CD14-positive monocyte (primary cell): ENCODE results near the gene NIPBL. TPM values are rescaled to one million over a fixed set of nuclear protein-coding genes. Genes with fewer than 3 reads are reported as not detected.

ENCODE experiments used
- DNase-seq, 3 donors: peaks; one replicate each; pipeline ENCODE4 v3.0.0-alpha.2; 2011 to 2022
- H2AFZ ChIP-seq: 2 replicates; pipeline ENCODE4 v1.6.0; 2012; ENCODE audit warnings: mild to moderate bottlenecking, low read depth, low read length, inconsistent platforms; ENCODE audit not compliant: insufficient read depth, poor library complexity, severe bottlenecking
- H3K27ac ChIP-seq, 2 donors: 1 replicate in 1 of 2; 2 replicates in 1 of 2; pipeline ENCODE4 v1.5.1; 2012 to 2013; ENCODE audit warnings: low read length in 2 of 2, control low read depth in 1 of 2, inconsistent platforms in 1 of 2, low read depth in 1 of 2, mild to moderate bottlenecking in 1 of 2
- H3K27me3 ChIP-seq, 2 donors: one replicate each; pipeline versions ENCODE4 v1.6.0 to v1.6.1; 2011 to 2013; ENCODE audit warnings: low read length in 2 of 2; ENCODE audit not compliant: control insufficient read depth in 2 of 2, insufficient read depth in 2 of 2
- H3K36me3 ChIP-seq, 2 donors: replicated peaks in 1 of 2; 1 replicate in 1 of 2; 2 replicates in 1 of 2; pipeline versions ENCODE4 v1.5.1 to v1.6.1; 2012 to 2013; ENCODE audit warnings: low read length in 2 of 2, control low read depth in 1 of 2, inconsistent platforms in 1 of 2, mild to moderate bottlenecking in 1 of 2; ENCODE audit not compliant: insufficient read depth in 2 of 2, control insufficient read depth in 1 of 2
- H3K4me1 ChIP-seq, 2 donors: 1 replicate in 1 of 2; 2 replicates in 1 of 2; pipeline versions ENCODE4 v1.5.1 to v1.6.1; 2012 to 2013; ENCODE audit warnings: low read length in 2 of 2, control low read depth in 1 of 2, inconsistent platforms in 1 of 2, mild to moderate bottlenecking in 1 of 2, moderate library complexity in 1 of 2; ENCODE audit not compliant: insufficient read depth in 2 of 2, control insufficient read depth in 1 of 2
- H3K4me2 ChIP-seq: replicated peaks from 2 replicates; pipeline ENCODE3; 2012; ENCODE audit warnings: low read length, moderate library complexity, mild to moderate bottlenecking; ENCODE audit not compliant: poor library complexity, severe bottlenecking; ENCODE audit errors: extremely low read depth
- H3K4me3 ChIP-seq, 3 experiments: fragments of 200-600 bp in 1 of 3; sonication (generic) in 1 of 3; replicated peaks in 1 of 3; 1 replicate in 2 of 3; 2 replicates in 1 of 3; pipeline ENCODE4 v1.5.1; 2011 to 2013; ENCODE audit warnings: low read length in 3 of 3, mild to moderate bottlenecking in 3 of 3, control low read depth in 2 of 3, low read depth in 2 of 3, inconsistent platforms in 1 of 3, moderate library complexity in 1 of 3
- H3K79me2 ChIP-seq: 2 replicates; pipeline ENCODE4 v1.6.0; 2012; ENCODE audit warnings: mild to moderate bottlenecking, control low read depth, inconsistent platforms, low read length, moderate library complexity; ENCODE audit not compliant: insufficient read depth
- H3K9ac ChIP-seq: 2 replicates; pipeline ENCODE4 v1.6.0; 2017; ENCODE audit warnings: low read length, mild to moderate bottlenecking; ENCODE audit not compliant: insufficient read depth, poor library complexity, severe bottlenecking
- H3K9me3 ChIP-seq, 2 donors: replicated peaks in 1 of 2; 1 replicate in 1 of 2; 2 replicates in 1 of 2; pipeline versions ENCODE4 v1.5.1 to v1.6.1; 2012 to 2013; ENCODE audit warnings: low read length in 2 of 2, control low read depth in 1 of 2; ENCODE audit not compliant: control insufficient read depth in 1 of 2, insufficient read depth in 1 of 2
- H4K20me1 ChIP-seq: 2 replicates; pipeline ENCODE4 v1.6.0; 2012; ENCODE audit warnings: mild to moderate bottlenecking, low read length, control low read depth, moderate library complexity; ENCODE audit not compliant: insufficient read depth
- H3K27ac Mint-ChIP-seq, 7 donors: one replicate each; pipeline ENCODE4 v1.8.0; 2020; ENCODE audit warnings: mild to moderate bottlenecking in 7 of 7, mixed read lengths in 7 of 7, moderate library complexity in 6 of 7, inconsistent platforms in 2 of 7
- H3K27me3 Mint-ChIP-seq, 3 donors: one replicate each; pipeline ENCODE4 v1.8.0; 2021 to 2022; ENCODE audit warnings: low read depth in 3 of 3, mild to moderate bottlenecking in 3 of 3, mixed read lengths in 3 of 3, moderate library complexity in 3 of 3, inconsistent platforms in 1 of 3
- H3K36me3 Mint-ChIP-seq, 2 donors: one replicate each; pipeline ENCODE4 v1.8.0; 2020; ENCODE audit warnings: mixed read lengths in 2 of 2, inconsistent platforms in 1 of 2, mild to moderate bottlenecking in 1 of 2
- H3K4me1 Mint-ChIP-seq: one replicate; pipeline ENCODE4 v1.8.0; 2020; ENCODE audit warnings: mild to moderate bottlenecking, mixed read lengths
- H3K4me3 Mint-ChIP-seq, 2 donors: one replicate each; pipeline ENCODE4 v1.8.0; 2020; ENCODE audit warnings: mild to moderate bottlenecking in 2 of 2, mixed read lengths in 2 of 2, moderate library complexity in 1 of 2
- H3K9me3 Mint-ChIP-seq, 7 donors: one replicate each; pipeline ENCODE4 v1.8.0; 2020 to 2022; ENCODE audit warnings: mixed read lengths in 7 of 7, mild to moderate bottlenecking in 6 of 7, moderate library complexity in 6 of 7, inconsistent platforms in 2 of 7
- CTCF ChIP-seq: fragments of 200-600 bp; IDR thresholded peaks from one replicate; pipeline ENCODE4 v1.8.0; 2022; ENCODE audit warnings: antibody characterized with exemption, mild to moderate bottlenecking
- WGBS: methylation state at CpG from one replicate; pipeline ENCODE4 v1.1.5; 2013; ENCODE audit warnings: missing lambda C conversion rate; ENCODE audit not compliant: insufficient coverage; 5-methylcytosine and 5-hydroxymethylcytosine counted together
- intact Hi-C, 2 donors: fragments of 100-400 bp; cut with micrococcal nuclease; formaldehyde crosslinking; loops; one replicate each; pipeline versions ENCODE4 v1.15.0 to v1.15.1; 2023
- polyA plus RNA-seq, 3 donors: library from polyadenylated mRNA; depleted of rRNA in 1 of 3; unstranded in 2 of 3; stranded (reverse) in 1 of 3; fragments of 300-500 nt in 2 of 3; fragments of >200 nt in 1 of 3; fragmentation: Illumina TruSeq in 2 of 3; gene quantifications; 1 replicate in 2 of 3; 2 replicates in 1 of 3; pipeline ENCODE4 v1.2.3, GENCODE V29; 2012 to 2021

Gene NIPBL
- polyA plus RNA-seq, 3 donors = 6.6 to 36.0 (median 16.2) TPM

GRCh38 chr5:36988396-36988795 is 111.8 kb downstream of the NIPBL start:
- no peaks in the 10 kb centered on the region for H3K27me3 Mint-ChIP-seq
- peaks cover 50% of the 10 kb centered on the region for H3K79me2 ChIP-seq
- H4K20me1 ChIP-seq = peaks cover 73% of the 10 kb centered on the region
- H3K4me1 ChIP-seq = no peaks in the 10 kb centered on the region
- no peak overlapping the region for H2AFZ ChIP-seq
- no peaks in the 10 kb centered on the region for H3K27me3 ChIP-seq
- H3K27ac Mint-ChIP-seq = no peak overlapping the region
- H3K36me3 Mint-ChIP-seq = peaks cover 26 to 41% of the 10 kb centered on the region in 2 donors
- no peak overlapping the region for H3K4me3 ChIP-seq
- no peak for TF ChIP-seq CTCF
- no peak overlapping the region for H3K4me3 Mint-ChIP-seq
- no peak overlapping the region for H3K4me2 ChIP-seq
- DNase-seq = no peak
- peaks cover 31 to 54% of the 10 kb centered on the region in 2 donors for H3K36me3 ChIP-seq
- no peaks in the 10 kb centered on the region for H3K4me1 Mint-ChIP-seq
- no peaks in the 10 kb centered on the region for H3K9me3 ChIP-seq
- no CpG with 5 or more reads among the region's 1 CpG for WGBS
- intact Hi-C loops = no loop called here
- H3K9ac ChIP-seq = no peak overlapping the region
- H3K9me3 Mint-ChIP-seq = no peaks in the 10 kb centered on the region
- no peak overlapping the region for H3K27ac ChIP-seq

- H3K27ac ChIP-seq = no peak overlapping the region
- no peaks in the 10 kb centered on the region for H3K4me1 ChIP-seq
- no peaks in the 10 kb centered on the region for H3K27me3 ChIP-seq
- Mint-ChIP-seq H3K4me1 (no peaks in the 10 kb centered on the region), H3K36me3 (peaks cover 62 to 71% of the 10 kb centered on the region in 2 donors), H3K4me3 (no peak overlapping the region), H3K27ac (peak overlapping the region in 2 of 7 donors; percentile 32 to 38), H3K9me3 (no peaks in the 10 kb centered on the region), H3K27me3 (no peaks in the 10 kb centered on the region)
- H3K9me3 ChIP-seq = no peaks in the 10 kb centered on the region
- peaks cover 81 to 98% of the 10 kb centered on the region in 2 donors for H3K36me3 ChIP-seq
- peaks cover 23% of the 10 kb centered on the region for H4K20me1 ChIP-seq
- no peaks in the 10 kb centered on the region for H3K79me2 ChIP-seq
- intact Hi-C loops = no loop called here
- WGBS = no CpG with 5 or more reads among the region's 1 CpG
- no peak for TF ChIP-seq CTCF
- H3K4me2 ChIP-seq = no peak overlapping the region
- no peak overlapping the region for H2AFZ ChIP-seq
- no peak overlapping the region for H3K9ac ChIP-seq
- no peak for DNase-seq
- H3K4me3 ChIP-seq = no peak overlapping the region
Observed at GRCh38 chr5:36998578-36998977, 122.0 kb downstream of the NIPBL start.
